SJSA1 (cell line): ENCODE measurements around the gene ASTL. TPM values are rescaled to one million over a fixed set of nuclear protein-coding genes. Genes with fewer than 3 reads are reported as not detected.

Source experiments
- DNase-seq, 2 experiments: peaks; one replicate each; pipeline ENCODE4 v3.0.0-alpha.2; 2015 to 2020; ENCODE audit warnings: low spot score in 2 of 2, low read depth in 1 of 2
- H3K27ac ChIP-seq: fragments of 250-450 bp; sonication (Bioruptor Pico); 2 replicates; pipeline ENCODE4 v1.5.1; 2020; ENCODE audit warnings: mild to moderate bottlenecking, moderate library complexity
- H3K27me3 ChIP-seq: fragments of 250-450 bp; sonication (Bioruptor Pico); replicated peaks from 2 replicates; pipeline ENCODE4 v1.5.1; 2020; ENCODE audit warnings: mild to moderate bottlenecking, moderate library complexity
- H3K36me3 ChIP-seq: fragments of 250-450 bp; sonication (Bioruptor Pico); 2 replicates; pipeline ENCODE4 v1.5.1; 2020; ENCODE audit warnings: mild to moderate bottlenecking
- H3K4me1 ChIP-seq: fragments of 250-450 bp; sonication (Bioruptor Pico); replicated peaks from 2 replicates; pipeline ENCODE4 v1.6.1; 2021; ENCODE audit warnings: mild to moderate bottlenecking
- H3K4me3 ChIP-seq: fragments of 250-450 bp; sonication (Bioruptor Pico); 2 replicates; pipeline ENCODE4 v1.5.1; 2020; ENCODE audit warnings: mild to moderate bottlenecking
- H3K9me3 ChIP-seq: fragments of 250-450 bp; sonication (Bioruptor Pico); replicated peaks from 2 replicates; pipeline ENCODE4 v1.5.1; 2020; ENCODE audit warnings: mild to moderate bottlenecking
- total RNA-seq: library from RNA; depleted of rRNA; stranded (reverse); fragments of >200 nt; shearing (Covaris generic); gene quantifications from 2 replicates; pipeline ENCODE4 v1.2.3, GENCODE V29; 2014

The ASTL gene
- total RNA-seq, 1 experiment from 2014 or later, result not detected

- H3K27me3 ChIP-seq, result peaks cover 3% of the 10 kb centered on the region; the same call in 1 of the 2 replicates
Observed at GRCh38 chr2:96156011-96156820, 17.9 kb upstream of the ASTL start.

GRCh38 chr2:96154506-96155380, 16.4 kb upstream of the ASTL start:
- DNase-seq, result no peak
- Histone ChIP-seq H3K36me3 (no peaks in the 10 kb centered on the region), H3K4me1 (no peaks in the 10 kb centered on the region), H3K27me3 (0 out of 2 replicates have a peak, but pooled peaks cover 3% of the 10 kb centered on the region), H3K4me3 (no peak overlapping the region), H3K9me3 (no peaks in the 10 kb centered on the region), H3K27ac (no peak overlapping the region)

More at GRCh38 chr2:96156011-96156820, 17.9 kb upstream of the ASTL start:
- no peak overlapping the region for H3K4me3 ChIP-seq
- H3K36me3 ChIP-seq, result no peaks in the 10 kb centered on the region
- H3K4me1 ChIP-seq, result no peaks in the 10 kb centered on the region
- H3K9me3 ChIP-seq, result no peaks in the 10 kb centered on the region
- no peak overlapping the region for H3K27ac ChIP-seq
- DNase-seq, result no peak

- peaks cover 3% of the 10 kb centered on the region for H3K4me1 ChIP-seq
- no peaks in the 10 kb centered on the region for H3K36me3 ChIP-seq
- no peak overlapping the region for H3K27ac ChIP-seq
- 0 out of 2 replicates have a peak, but pooled peaks cover 3% of the 10 kb centered on the region for H3K27me3 ChIP-seq
- no peaks in the 10 kb centered on the region for H3K9me3 ChIP-seq
- H3K4me3 ChIP-seq, result no peak overlapping the region
- no peak for DNase-seq
Observed at GRCh38 chr2:96153991-96154431, 15.7 kb upstream of the ASTL start.

- peaks cover 10% of the 10 kb centered on the region for H3K4me1 ChIP-seq
- no peak overlapping the region for H3K4me3 ChIP-seq
- no peak overlapping the region for H3K27ac ChIP-seq
- 0 out of 2 replicates have a peak, but pooled peaks cover 2% of the 10 kb centered on the region for H3K27me3 ChIP-seq
- H3K36me3 ChIP-seq, result no peaks in the 10 kb centered on the region
- no peak for DNase-seq
- no peaks in the 10 kb centered on the region for H3K9me3 ChIP-seq
Observed at GRCh38 chr2:96153291-96153713, 15.0 kb upstream of the ASTL start.

GRCh38 chr2:96152304-96153161, 14.2 kb upstream of the ASTL start:
- H3K4me1 ChIP-seq, result peaks cover 18% of the 10 kb centered on the region
- no peak for DNase-seq
- no peak overlapping the region for H3K4me3 ChIP-seq
- H3K27ac ChIP-seq, result no peak overlapping the region
- H3K9me3 ChIP-seq, result no peaks in the 10 kb centered on the region
- H3K27me3 ChIP-seq, result no peaks in the 10 kb centered on the region
- no peaks in the 10 kb centered on the region for H3K36me3 ChIP-seq

GRCh38 chr2:96151595-96152303, 13.4 kb upstream of the ASTL start:
- peaks cover 26% of the 10 kb centered on the region for H3K4me1 ChIP-seq
- no peaks in the 10 kb centered on the region for H3K9me3 ChIP-seq
- no peak overlapping the region for H3K27ac ChIP-seq
- no peak for DNase-seq
- no peaks in the 10 kb centered on the region for H3K36me3 ChIP-seq
- H3K4me3 ChIP-seq, result no peak overlapping the region
- H3K27me3 ChIP-seq, result no peaks in the 10 kb centered on the region

GRCh38 chr2:96150791-96151594, 12.7 kb upstream of the ASTL start:
- Histone ChIP-seq H3K4me3 (no peak overlapping the region), H3K4me1 (peaks cover 30% of the 10 kb centered on the region), H3K36me3 (no peaks in the 10 kb centered on the region), H3K27ac (no peak overlapping the region), H3K27me3 (no peaks in the 10 kb centered on the region), H3K9me3 (no peaks in the 10 kb centered on the region)
- DNase-seq, result no peak

GRCh38 chr2:96150007-96150640, 11.8 kb upstream of the ASTL start:
- H3K36me3 ChIP-seq, result no peaks in the 10 kb centered on the region
- no peaks in the 10 kb centered on the region; the same call in 1 of the 2 replicates for H3K9me3 ChIP-seq
- peaks cover 36% of the 10 kb centered on the region for H3K4me1 ChIP-seq
- H3K27me3 ChIP-seq, result peaks cover 5% of the 10 kb centered on the region
- DNase-seq, result no peak
- H3K4me3 ChIP-seq, result no peak overlapping the region
- no peak overlapping the region for H3K27ac ChIP-seq

- Histone ChIP-seq H3K27me3 (peaks cover 14% of the 10 kb centered on the region), H3K36me3 (peaks cover 6% of the 10 kb centered on the region; the same call in 1 of the 2 replicates), H3K9me3 (peaks cover 4% of the 10 kb centered on the region), H3K4me1 (peaks cover 44% of the 10 kb centered on the region), H3K4me3 (peak overlapping the region; percentile 15; the same call in 1 of the 2 replicates), H3K27ac (peak overlapping the region; percentile 84)
- peak; percentile 94 to 96 for DNase-seq
Observed at GRCh38 chr2:96148410-96149217, 10.3 kb upstream of the ASTL start.

- no peak overlapping the region for H3K27ac ChIP-seq
- no peak overlapping the region for H3K4me3 ChIP-seq
- no peak for DNase-seq
- H3K9me3 ChIP-seq, result peaks cover 4% of the 10 kb centered on the region
- H3K27me3 ChIP-seq, result peaks cover 14% of the 10 kb centered on the region
- H3K36me3 ChIP-seq, result peaks cover 6% of the 10 kb centered on the region; the same call in 1 of the 2 replicates
- H3K4me1 ChIP-seq, result peaks cover 44% of the 10 kb centered on the region
Observed at GRCh38 chr2:96147593-96148201, 9.4 kb upstream of the ASTL start.
